WTC11 (cell line): ENCODE data around the gene KAZN.

Experiments
- ATF3 ChIP-seq: sonication (generic); formaldehyde crosslinking; conservative IDR thresholded peaks from 2 replicates; pipeline ENCODE4 v1.8.1; 2022; ENCODE audit warnings: mild to moderate bottlenecking, missing genetic modification reagents
- CTCF ChIP-seq: fragments of 200-600 bp; IDR thresholded peaks from 2 replicates; pipeline ENCODE4 v1.8.0; 2022; ENCODE audit warnings: antibody characterized with exemption
- ZNF423 ChIP-seq: fragments of 250-450 bp; sonication (Bioruptor Pico); IDR thresholded peaks from 2 replicates; pipeline ENCODE4 v2.1.2; 2022; ENCODE audit warnings: mild to moderate bottlenecking, moderate library complexity

- no peak for TF ChIP-seq ZNF423 (CRISPR knock-in tag)
- no peak for TF ChIP-seq ATF3 (CRISPR knock-in tag)
- no peak for TF ChIP-seq CTCF
Observed at GRCh38 chr1:15001317-15001915, 402.9 kb downstream of the KAZN start.
